ENCODE results near the gene KIF2C.
"Not testable (repeated sequence)": the region's sequence is repeated elsewhere in the genome, so short reads cannot be mapped to it uniquely, and the experiment has no call there.

The KIF2C gene

GRCh38 chr1:44760876-44761275 is 21.2 kb downstream of the KIF2C start:
- Histone ChIP-seq H2AFZ (ENCODE audit: low read length) (no peak overlapping the region), H3K9me3 (replicated peaks; ENCODE audit: insufficient read depth, low read length) (no peaks in the 10 kb centered on the region), H3K9ac (ENCODE audit: low read length) (no peak overlapping the region), H4K20me1 (ENCODE audit: insufficient read depth, low read length) (no peaks in the 10 kb centered on the region), H3F3A (ENCODE audit: insufficient read depth, low read length) (no peaks in the 10 kb centered on the region), H3K27me3 (replicated peaks; ENCODE audit: insufficient read depth, low read length) (no peaks in the 10 kb centered on the region), H3K79me2 (ENCODE audit: low read length) (no peaks in the 10 kb centered on the region; the same call in 1 of the 2 replicates), H3K4me3 (ENCODE audit: low read length) (no peak overlapping the region), H3K9me2 (replicated peaks; ENCODE audit: insufficient read depth, low read length) (no peaks in the 10 kb centered on the region), H3K36me3 (replicated peaks; ENCODE audit: insufficient read depth, low read length) (peaks cover 13% of the 10 kb centered on the region; the same call in 1 of the 2 replicates), H3K4me2 (ENCODE audit: low read depth, low read length) (no peak overlapping the region), H3K4me1 (ENCODE audit: low read length) (peaks cover 5% of the 10 kb centered on the region), H3K27ac (ENCODE audit: low read length) (no peak overlapping the region)
- no peak for DNase-seq
- TF ChIP-seq CTCF (IDR thresholded peaks at IDR 0.05; ENCODE audit: low read length) (no peak), EZH2phosphoT487 (IDR thresholded peaks at IDR 0.05; ENCODE audit: low read length) (no peak), EZH2 (optimal IDR thresholded peaks at IDR 0.05; ENCODE audit: low read depth, low read length) (no peak)

GRCh38 chr1:44766421-44766820 is 26.8 kb downstream of the KIF2C start:
- H3K4me1 ChIP-seq (ENCODE audit: low read length); H3K9ac ChIP-seq (ENCODE audit: low read length); H2AFZ ChIP-seq (ENCODE audit: low read length); H3K27ac ChIP-seq (ENCODE audit: low read length); H4K20me1 ChIP-seq (ENCODE audit: insufficient read depth, low read length); H3K9me2 ChIP-seq (replicated peaks; ENCODE audit: insufficient read depth, low read length); H3K27me3 ChIP-seq (replicated peaks; ENCODE audit: insufficient read depth, low read length); H3F3A ChIP-seq (ENCODE audit: insufficient read depth, low read length); DNase-seq; H3K4me3 ChIP-seq (ENCODE audit: low read length); H3K4me2 ChIP-seq (ENCODE audit: low read depth, low read length); H3K79me2 ChIP-seq (ENCODE audit: low read length); H3K9me3 ChIP-seq (replicated peaks; ENCODE audit: insufficient read depth, low read length): not testable (repeated sequence)
- H3K36me3 ChIP-seq (replicated peaks; ENCODE audit: insufficient read depth, low read length), result peaks cover 14% of the 10 kb centered on the region

- Histone ChIP-seq H3K4me3 (ENCODE audit: low read length) (peak within 1 kb of the TSS; percentile 98), H4K20me1 (ENCODE audit: insufficient read depth, low read length) (peaks cover 11% of the 10 kb centered on the region; the same call in 1 of the 2 replicates), H3K79me2 (ENCODE audit: low read length) (peaks cover 41% of the 10 kb centered on the region), H3K27me3 (replicated peaks; ENCODE audit: insufficient read depth, low read length) (no peaks in the 10 kb centered on the region), H3K36me3 (replicated peaks; ENCODE audit: insufficient read depth, low read length) (peaks cover 18% of the 10 kb centered on the region), H3K4me1 (ENCODE audit: low read length) (0 out of 2 replicates have a peak, but pooled peaks cover 7% of the 10 kb centered on the region), H3K4me2 (ENCODE audit: low read depth, low read length) (peak within 1 kb of the TSS; percentile 99), H3K9me2 (replicated peaks; ENCODE audit: insufficient read depth, low read length) (no peaks in the 10 kb centered on the region), H3K9me3 (replicated peaks; ENCODE audit: insufficient read depth, low read length) (no peaks in the 10 kb centered on the region), H3F3A (ENCODE audit: insufficient read depth, low read length) (peaks cover 36% of the 10 kb centered on the region), H2AFZ (ENCODE audit: low read length) (peak within 1 kb of the TSS; percentile 98), H3K9ac (ENCODE audit: low read length) (peak within 1 kb of the TSS; percentile 90), H3K27ac (ENCODE audit: low read length) (peak within 1 kb of the TSS; percentile 67)
- DNase-seq, result peak; percentile 96
- TF ChIP-seq CTCF (IDR thresholded peaks at IDR 0.05; ENCODE audit: low read length) (no peak), EZH2 (optimal IDR thresholded peaks at IDR 0.05; ENCODE audit: low read depth, low read length) (no peak), EZH2phosphoT487 (IDR thresholded peaks at IDR 0.05; ENCODE audit: low read length) (no peak)
Observed at GRCh38 chr1:44775078-44775929, 35.7 kb downstream of the KIF2C start, which contains the start of gene RPS8. TSS of gene RPS8 (plus strand) at chr1:44775540. CDS start at chr1:44775597, 57 bp downstream.

Data from MM.1S (cell line).